Ovary (tissue), 3 donors: ENCODE results near the gene PRADC1.

ENCODE experiments used
- CTCF ChIP-seq, 3 donors: fragments of 450-650 bp in 2 of 3; fragments of 200-600 bp in 1 of 3; IDR thresholded peaks; one replicate each; pipeline versions ENCODE4 v1.5.1 to v1.8.0; 2016 to 2022; ENCODE audit warnings: antibody characterized with exemption in 3 of 3, mild to moderate bottlenecking in 1 of 3
- POLR2A ChIP-seq: fragments of 450-650 bp; IDR thresholded peaks from one replicate; pipeline ENCODE4 v1.6.1; 2017; ENCODE audit warnings: antibody characterized with exemption, mild to moderate bottlenecking, moderate library complexity
- donor health status: DM: no; HTN: no; CAD: no.

- TF ChIP-seq CTCF (IDR thresholded peaks at IDR 0.05) (no peak), POLR2A (no peak)
These were observed 17.8 kb downstream of the PRADC1 start for GRCh38 chr2:73215254-73215653.
